Cardiac muscle cell (in vitro differentiated cells and primary cell): ENCODE data around the gene ATXN7. TPM values are rescaled to one million over a fixed set of nuclear protein-coding genes. Genes with fewer than 3 reads are reported as not detected.

Experiments
- DNase-seq, 2 donors: peaks; one replicate each; pipeline versions ENCODE4 v3.0.0 to v3.0.0-alpha.2; 2010 to 2017; ENCODE audit warnings: low read depth in 1 of 2, low spot score in 1 of 2
- H3K27ac ChIP-seq: fragments of 200-600 bp; sonication (generic); 2 replicates; pipeline ENCODE4 v1.5.1; 2016
- H3K27me3 ChIP-seq: fragments of 200-600 bp; sonication (generic); 2 replicates; pipeline ENCODE4 v1.6.0; 2016; ENCODE audit warnings: control low read depth
- H3K36me3 ChIP-seq: fragments of 200-600 bp; sonication (generic); 2 replicates; pipeline ENCODE4 v1.5.1; 2016; ENCODE audit warnings: control low read depth
- H3K4me1 ChIP-seq: fragments of 200-600 bp; sonication (generic); 2 replicates; pipeline ENCODE4 v1.8.1; 2017; ENCODE audit warnings: low read depth, mild to moderate bottlenecking, mixed run types
- H3K4me3 ChIP-seq: fragments of 200-600 bp; sonication (generic); 2 replicates; pipeline ENCODE4 v1.5.1; 2016; ENCODE audit warnings: mild to moderate bottlenecking
- H3K9me3 ChIP-seq: fragments of 200-600 bp; sonication (generic); 2 replicates; pipeline ENCODE4 v1.5.1; 2017; ENCODE audit warnings: low read depth, mild to moderate bottlenecking, control low read depth
- CTCF ChIP-seq: IDR thresholded peaks from 2 replicates; pipeline ENCODE4 v1.5.1; 2012; ENCODE audit warnings: low read depth, mild to moderate bottlenecking, low read length
- polyA plus RNA-seq: library from polyadenylated mRNA; unstranded; fragments of >200 nt; fragmentation: Nextera tagmentation; extraction: Ambion mirVana; gene quantifications from 2 replicates; pipeline ENCODE4 v1.2.1, GENCODE V29; 2016
- total RNA-seq: library from RNA; depleted of rRNA; stranded (reverse); fragments of >200 nt; gene quantifications from 2 replicates; pipeline ENCODE4 v1.2.3, GENCODE V29; 2016

The ATXN7 gene
- total and polyA plus RNA-seq, 2 experiments from 2014 or later, result 8.2 to 8.3 TPM

- Histone ChIP-seq H3K9me3 (no peaks in the 10 kb centered on the region), H3K27me3 (no peaks in the 10 kb centered on the region), H3K36me3 (no peaks in the 10 kb centered on the region), H3K4me3 (no peak overlapping the region), H3K4me1 (peaks cover 11% of the 10 kb centered on the region), H3K27ac (no peak overlapping the region)
- TF ChIP-seq CTCF, result no peak
- no peak for DNase-seq
These were observed 176.5 kb downstream of the ATXN7 start for GRCh38 chr3:64039981-64040733.

- TF ChIP-seq CTCF, result no peak
- no peak for DNase-seq
- Histone ChIP-seq H3K36me3 (no peaks in the 10 kb centered on the region), H3K4me1 (peaks cover 7% of the 10 kb centered on the region), H3K27me3 (no peaks in the 10 kb centered on the region), H3K4me3 (no peak overlapping the region), H3K9me3 (no peaks in the 10 kb centered on the region), H3K27ac (no peak overlapping the region)
These were observed 179.3 kb downstream of the ATXN7 start for GRCh38 chr3:64042952-64043351.

- TF ChIP-seq CTCF, result no peak
- no peak for DNase-seq
- no peaks in the 10 kb centered on the region for H3K27me3 ChIP-seq
- no peak overlapping the region for H3K27ac ChIP-seq
- H3K4me1 ChIP-seq, result no peaks in the 10 kb centered on the region
- H3K9me3 ChIP-seq, result no peaks in the 10 kb centered on the region
- H3K4me3 ChIP-seq, result no peak overlapping the region
- no peaks in the 10 kb centered on the region for H3K36me3 ChIP-seq
These were observed 182.9 kb downstream of the ATXN7 start for GRCh38 chr3:64046592-64046991.

GRCh38 chr3:64046996-64047594, 183.4 kb downstream of the ATXN7 start:
- no peak overlapping the region for H3K4me3 ChIP-seq
- TF ChIP-seq CTCF, result no peak
- no peaks in the 10 kb centered on the region for H3K9me3 ChIP-seq
- no peaks in the 10 kb centered on the region for H3K4me1 ChIP-seq
- no peaks in the 10 kb centered on the region for H3K27me3 ChIP-seq
- no peaks in the 10 kb centered on the region for H3K36me3 ChIP-seq
- no peak overlapping the region for H3K27ac ChIP-seq
- DNase-seq, result no peak

GRCh38 chr3:64047787-64048186, 184.1 kb downstream of the ATXN7 start:
- no peak for TF ChIP-seq CTCF
- H3K9me3 ChIP-seq, result no peaks in the 10 kb centered on the region
- no peak overlapping the region for H3K27ac ChIP-seq
- DNase-seq, result no peak
- no peaks in the 10 kb centered on the region for H3K4me1 ChIP-seq
- H3K27me3 ChIP-seq, result no peaks in the 10 kb centered on the region
- no peaks in the 10 kb centered on the region for H3K36me3 ChIP-seq
- no peak overlapping the region for H3K4me3 ChIP-seq
